Caki2 (cell line): ENCODE data around the gene RPL26. TPM values are rescaled to one million over a fixed set of nuclear protein-coding genes. Genes with fewer than 3 reads are reported as not detected.
"Not testable (repeated sequence)": the region's sequence is repeated elsewhere in the genome, so short reads cannot be mapped to it uniquely, and the experiment has no call there.

ENCODE experiments used
- DNase-seq: peaks from one replicate; pipeline ENCODE4 v3.0.0-alpha.2; 2015; ENCODE audit warnings: low read depth
- in situ Hi-C: cut with HindIII; loops from 2 replicates; pipeline ENCODE4 v1.10.0; 2016; ENCODE audit warnings: low sequenced_read_pairs, low pct_unique_long_range_greater_than_20kb, mixed read lengths
- total RNA-seq: library from RNA; depleted of rRNA; stranded (reverse); fragments of >200 nt; shearing (Covaris generic); gene quantifications from 2 replicates; pipeline ENCODE4 v1.2.3, GENCODE V29; 2014; ENCODE audit warnings: low replicate concordance

Gene RPL26
- total RNA-seq, 1 experiment from 2014 or later = 2,280 TPM

DNA sequence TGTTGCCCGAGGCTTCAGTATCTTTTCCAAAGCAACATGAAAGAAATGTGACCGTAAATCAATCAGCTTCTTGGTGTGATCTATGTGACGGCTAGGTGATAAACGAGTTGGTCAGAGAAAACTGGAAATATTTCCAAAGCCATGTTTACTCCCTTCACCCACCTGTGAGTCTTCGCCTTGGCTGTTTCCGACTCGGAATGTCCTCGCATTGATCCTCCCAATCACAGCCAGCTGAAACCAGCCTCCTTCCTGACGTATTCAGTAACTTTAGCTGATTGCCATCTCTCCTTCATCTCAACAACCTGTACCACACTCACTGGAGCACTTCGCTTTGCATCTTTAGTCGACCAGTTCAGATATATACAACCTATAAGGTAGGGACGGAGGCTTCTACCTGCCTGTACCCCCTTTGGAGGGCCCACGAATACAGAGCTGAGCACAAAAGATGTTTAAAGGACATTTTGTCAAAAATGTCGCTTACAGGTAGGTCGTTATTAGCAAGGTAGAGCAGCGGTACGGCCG is 7.2 kb downstream of the RPL26 start:
- in situ Hi-C loops = no loop called here
- no peak for DNase-seq

DNA sequence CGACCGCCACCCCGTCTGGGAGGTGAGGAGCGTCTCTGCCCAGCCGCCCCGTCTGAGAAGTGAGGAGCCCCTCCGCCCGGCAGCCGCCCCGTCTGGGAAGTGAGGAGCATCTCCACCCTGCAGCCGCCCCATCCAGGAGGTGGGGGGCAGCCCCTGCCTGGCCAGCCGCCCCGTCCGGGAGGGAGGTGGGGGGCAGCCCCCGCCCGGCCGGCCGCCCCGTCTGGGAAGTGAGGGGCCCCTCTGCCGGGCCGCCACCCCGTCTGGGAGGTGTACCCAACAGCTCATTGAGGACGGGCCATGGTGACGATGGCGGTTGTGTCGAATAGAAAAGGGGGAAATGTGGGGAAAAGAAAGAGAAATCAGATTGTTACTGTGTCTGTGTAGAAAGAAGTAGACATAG is 9.1 kb downstream of the RPL26 start:
- in situ Hi-C loops, DNase-seq: not testable (repeated sequence)

DNA sequence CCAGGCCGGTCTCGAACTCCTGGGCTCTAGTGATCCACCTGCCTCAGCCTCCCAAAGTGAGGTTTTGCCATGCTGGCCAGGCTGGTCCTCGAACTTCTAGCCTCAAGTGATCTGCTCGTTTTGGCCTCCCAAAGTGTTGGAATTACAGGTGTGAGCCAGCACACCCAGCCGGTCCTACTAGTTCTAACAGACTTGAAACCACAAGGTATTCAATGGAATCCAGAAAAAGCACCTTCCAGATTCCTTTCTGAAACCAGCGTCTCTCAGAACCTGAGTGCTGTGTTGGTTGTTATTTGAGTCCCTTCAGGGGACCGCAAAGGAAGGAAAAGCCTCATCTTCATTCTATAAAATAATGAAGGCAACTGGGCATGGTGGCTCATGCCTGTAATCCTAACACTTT is 10.6 kb downstream of the RPL26 start:
- no peak for DNase-seq
- in situ Hi-C loops = no loop called here

DNA sequence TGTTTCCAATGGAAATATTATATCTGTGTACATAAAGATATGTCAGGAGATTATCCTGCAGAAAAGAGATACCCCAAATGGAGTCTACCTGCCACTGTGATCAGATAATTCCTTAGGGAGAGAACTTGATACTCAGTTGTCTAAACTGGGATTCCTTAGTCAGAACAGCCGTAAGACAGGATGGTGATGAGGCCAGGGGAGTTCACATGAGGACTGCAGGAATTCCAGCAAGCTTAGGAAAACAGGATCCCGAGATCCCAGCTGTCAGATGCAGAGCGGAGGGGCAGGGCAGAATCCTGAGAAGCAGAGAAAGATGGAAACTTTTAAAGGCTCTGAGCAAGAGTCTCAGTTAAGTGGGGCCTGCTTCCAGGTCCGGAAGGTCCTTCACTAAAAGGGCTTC is 11.2 kb downstream of the RPL26 start:
- in situ Hi-C loops = no loop called here
- DNase-seq = no peak

DNA sequence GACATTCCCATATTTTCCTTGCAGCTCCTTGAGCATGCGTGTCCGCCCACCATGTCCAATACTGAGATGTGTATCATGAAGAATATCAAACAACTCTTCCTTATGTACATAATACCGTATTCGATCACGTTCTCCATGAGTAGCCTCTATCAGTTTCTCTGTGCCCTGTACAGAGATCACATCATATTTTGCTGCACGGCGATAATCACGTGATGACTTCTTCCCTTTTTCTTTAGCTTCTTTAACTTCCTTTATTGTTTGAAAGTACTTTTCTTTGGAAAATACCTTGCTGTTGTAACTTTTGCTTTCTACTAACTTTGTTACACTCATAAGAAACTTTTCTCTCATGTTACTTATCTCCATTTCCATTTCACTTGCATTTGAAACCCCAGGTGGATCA is 13.0 kb downstream of the RPL26 start:
- in situ Hi-C loops = no loop called here
- no peak for DNase-seq

DNA sequence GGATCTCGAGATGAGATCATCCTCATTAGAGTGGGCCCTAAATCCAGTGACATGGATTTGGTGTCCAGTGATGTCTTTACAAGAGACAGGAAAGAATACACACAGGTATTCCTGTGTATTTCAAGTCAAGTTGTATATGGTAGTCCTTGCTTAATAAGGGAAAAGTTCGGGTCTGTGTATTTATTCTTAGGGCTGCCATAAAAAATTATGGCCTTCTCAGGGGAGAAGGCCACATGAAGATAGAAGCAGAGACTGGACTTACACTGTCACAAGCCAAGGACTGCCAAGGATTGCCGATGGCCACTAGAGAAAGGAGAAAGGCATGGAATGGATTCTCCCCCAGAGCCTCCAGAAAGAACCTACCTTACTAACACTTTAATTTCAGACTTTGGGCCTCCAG is 14.8 kb downstream of the RPL26 start:
- no peak for DNase-seq
- in situ Hi-C loops = no loop called here

DNA sequence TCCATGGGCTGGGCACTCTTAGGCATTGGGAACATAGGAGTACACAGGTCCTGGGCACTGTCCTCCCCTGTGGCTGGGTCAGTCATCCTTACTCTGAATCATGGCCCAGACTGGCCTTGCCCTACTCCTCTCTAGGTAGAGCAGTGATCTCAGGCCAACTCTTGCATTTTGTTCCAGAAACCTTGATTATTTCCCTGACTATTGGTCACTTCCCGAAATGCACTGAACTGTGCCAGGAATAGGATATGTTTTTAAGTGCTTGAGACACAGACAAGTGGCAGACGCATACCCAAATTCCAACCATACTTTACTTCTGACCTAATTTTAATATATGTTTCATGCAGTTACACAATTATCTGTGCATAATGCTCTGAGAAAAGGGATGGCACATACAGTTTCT is 16.8 kb downstream of the RPL26 start:
- DNase-seq = peak; percentile 26
- in situ Hi-C loops = no loop called here

DNA sequence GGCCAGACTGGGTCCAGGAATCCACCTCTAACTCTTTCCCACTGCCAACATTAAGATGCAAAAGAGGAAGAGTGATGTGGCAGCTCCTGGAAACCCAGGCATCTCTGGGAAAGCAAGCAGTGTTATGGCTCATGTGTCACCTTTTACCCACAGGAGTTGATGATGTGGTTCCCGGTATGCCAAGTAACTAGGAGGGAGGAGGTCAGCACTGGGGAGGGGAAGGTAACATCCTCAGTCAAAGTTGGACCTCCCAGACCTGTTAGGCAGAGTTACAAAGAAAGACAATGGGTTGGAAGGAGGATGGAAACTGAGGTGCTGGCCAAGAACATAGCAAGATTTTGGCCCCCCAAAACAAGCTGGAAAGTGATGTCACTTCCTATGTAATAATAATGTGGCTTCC is 17.9 kb downstream of the RPL26 start:
- in situ Hi-C loops = no loop called here
- DNase-seq = peak; percentile 31

DNA sequence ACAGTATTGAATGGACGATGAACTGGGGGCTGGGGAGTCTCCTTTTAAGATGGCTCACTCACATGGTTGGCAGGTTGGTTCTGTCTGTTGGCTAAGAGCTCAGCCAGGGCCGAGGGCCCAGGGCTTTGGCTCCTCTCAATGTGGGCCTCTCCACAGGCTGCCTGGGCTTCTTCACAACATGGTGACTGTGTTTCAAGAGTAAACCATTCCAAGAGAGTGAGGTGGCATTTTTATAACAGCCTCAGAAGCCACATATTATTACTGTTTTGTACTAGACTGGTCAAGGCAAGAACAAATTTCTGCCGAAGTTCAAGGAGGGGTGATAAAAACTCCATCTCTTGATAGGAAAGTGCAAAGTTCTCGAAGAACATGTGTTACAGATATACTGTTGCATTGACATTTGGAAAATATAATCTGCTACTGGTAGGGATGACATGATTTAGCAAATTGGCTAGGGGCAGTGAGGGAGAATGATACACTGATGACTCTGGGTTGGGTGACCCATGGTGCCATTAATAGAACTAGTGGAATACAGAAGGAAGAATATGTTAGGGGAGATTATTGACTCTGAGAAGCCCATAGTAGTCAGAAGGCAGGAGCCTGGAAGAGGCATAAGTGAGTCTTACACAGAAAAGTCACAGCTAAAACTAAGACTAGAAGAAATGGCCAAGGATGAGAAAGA is 20.2 kb downstream of the RPL26 start:
- no peak for DNase-seq
- in situ Hi-C loops = no loop called here

DNA sequence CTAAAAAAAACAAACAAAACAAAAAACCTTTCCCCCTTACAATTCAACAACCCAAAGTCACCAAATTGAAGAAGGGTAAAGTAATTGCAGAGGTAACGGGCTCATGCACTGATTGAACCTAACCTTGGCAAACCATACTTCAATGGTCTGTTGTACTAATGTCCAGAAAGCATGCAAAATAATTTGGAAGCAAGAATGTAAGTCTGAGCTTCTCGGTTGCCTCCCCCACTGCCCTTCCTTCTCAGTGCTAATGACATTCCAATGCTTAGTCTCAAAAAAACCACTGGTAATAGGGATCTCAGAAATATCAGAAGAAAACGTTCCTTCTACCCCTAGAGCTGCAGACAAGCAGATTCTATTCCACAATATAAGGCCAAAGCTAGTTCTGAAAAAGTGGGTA is 22.2 kb downstream of the RPL26 start:
- DNase-seq = no peak
- in situ Hi-C loops = no loop called here

DNA sequence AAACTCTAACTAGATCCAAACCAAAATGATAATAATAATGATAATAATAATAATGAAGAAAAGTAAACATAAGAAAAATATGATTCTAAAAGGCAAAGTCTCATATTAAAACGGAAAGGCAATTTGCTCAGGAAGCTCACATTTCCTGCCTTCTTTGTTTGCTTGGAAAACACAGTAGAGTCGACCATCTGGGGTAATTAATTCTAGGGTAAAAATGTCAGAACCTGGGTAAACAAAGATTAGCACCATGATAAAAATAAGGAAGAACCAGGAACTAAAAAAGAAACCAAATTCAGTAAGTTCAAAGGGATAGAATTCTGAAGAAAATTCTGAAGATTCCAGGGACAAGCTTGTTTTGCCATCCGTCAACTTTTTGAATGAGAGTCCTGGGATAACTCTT is 22.7 kb downstream of the RPL26 start:
- no peak for DNase-seq
- in situ Hi-C loops = no loop called here

DNA sequence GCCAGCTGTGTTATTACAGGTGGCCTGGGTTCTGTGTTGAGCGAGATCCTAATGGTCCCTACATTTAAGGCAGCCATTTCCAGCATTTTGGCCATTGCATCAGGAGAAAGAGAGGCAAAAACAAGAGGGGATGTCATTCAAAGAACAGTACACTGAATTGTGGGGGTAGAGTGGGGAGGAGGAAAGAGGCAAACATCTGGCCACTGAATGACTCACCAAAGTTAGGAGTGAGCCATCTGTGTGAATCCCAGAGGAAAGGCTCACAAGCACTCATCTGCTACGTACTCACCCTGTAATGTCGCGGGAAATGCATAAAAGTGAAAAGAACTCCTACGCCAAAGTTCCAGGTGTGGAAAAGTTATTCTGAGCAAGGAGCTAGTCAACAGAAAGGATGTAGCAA is 23.2 kb downstream of the RPL26 start:
- no peak for DNase-seq
- in situ Hi-C loops = no loop called here

DNA sequence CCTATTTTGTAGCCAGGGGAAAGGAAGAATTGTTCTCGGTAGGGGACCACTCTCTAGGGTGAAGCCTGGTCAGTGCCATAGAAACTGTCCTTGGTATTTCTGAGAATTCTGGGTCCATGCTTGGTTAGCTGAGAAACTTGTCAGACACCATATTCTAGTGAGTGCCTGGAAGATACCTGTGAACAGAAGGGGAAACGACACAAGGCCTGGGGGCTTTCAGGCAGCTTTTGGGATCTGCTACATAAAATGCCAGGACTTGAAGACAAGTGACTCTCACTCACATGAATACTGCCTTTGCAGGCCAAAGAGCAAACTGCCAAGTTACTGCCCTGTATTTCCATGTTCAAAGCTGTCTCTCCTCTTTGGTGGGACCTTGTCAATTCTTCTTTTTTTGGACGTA is 25.1 kb downstream of the RPL26 start:
- in situ Hi-C loops = no loop called here
- no peak for DNase-seq

DNA sequence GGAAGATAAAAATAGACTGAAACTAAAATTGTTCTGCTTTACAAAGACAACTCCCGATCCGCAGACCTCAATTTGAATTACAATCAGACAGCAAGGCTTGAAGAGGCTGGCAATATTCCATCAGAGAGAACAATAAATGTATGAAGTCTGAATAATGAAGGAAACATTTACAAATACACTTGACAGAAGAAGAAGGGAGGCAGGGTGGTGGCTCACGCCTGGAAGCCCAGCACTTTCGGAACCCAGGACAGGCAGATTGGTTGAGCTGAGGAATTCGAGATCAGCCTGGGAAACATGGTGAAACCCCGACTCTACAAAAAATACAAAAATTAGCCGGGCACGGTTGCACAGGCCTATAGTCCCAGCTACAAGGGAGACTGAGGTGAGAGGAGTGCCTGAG is 28.8 kb downstream of the RPL26 start:
- DNase-seq = no peak
- in situ Hi-C loops = no loop called here

DNA sequence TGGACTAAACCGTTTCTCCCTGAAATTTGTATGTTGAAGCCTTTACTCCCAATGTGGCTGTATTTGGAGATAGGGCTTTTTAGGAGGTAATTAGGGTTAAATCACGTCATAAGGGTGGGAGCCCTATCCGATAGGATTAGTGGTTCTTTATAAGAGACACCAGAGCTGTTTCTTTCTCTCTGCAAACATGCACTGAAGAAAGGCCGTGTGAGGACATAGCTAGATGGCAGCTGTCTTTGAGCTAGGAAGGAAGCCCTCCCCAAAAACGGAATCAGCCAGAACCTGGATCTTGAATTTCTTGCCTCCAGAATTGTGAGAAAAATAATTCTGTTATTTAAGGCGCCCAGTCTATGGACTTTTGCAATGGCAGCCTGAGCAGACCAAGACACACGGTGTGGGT is 29.3 kb downstream of the RPL26 start:
- in situ Hi-C loops = no loop called here
- no peak for DNase-seq

DNA sequence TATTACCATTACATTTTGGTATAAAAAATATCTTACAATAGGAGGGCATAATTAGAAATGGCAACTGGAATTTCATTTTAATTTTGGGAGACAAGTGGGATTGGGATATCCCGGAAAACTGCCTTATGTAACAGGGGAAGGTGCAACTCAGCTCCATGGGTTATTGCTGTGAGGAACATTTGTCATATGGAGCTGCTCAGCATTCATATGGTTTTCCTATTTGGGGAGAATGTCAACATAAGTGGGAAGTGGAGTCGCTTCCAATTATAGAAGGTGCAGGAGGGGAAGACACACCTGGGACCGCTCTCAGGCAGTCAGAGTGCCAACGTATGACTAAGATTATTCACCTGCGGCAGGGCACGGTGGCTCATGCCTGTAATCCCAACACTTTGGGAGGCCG is 32.7 kb downstream of the RPL26 start:
- in situ Hi-C loops = no loop called here
- no peak for DNase-seq

DNA sequence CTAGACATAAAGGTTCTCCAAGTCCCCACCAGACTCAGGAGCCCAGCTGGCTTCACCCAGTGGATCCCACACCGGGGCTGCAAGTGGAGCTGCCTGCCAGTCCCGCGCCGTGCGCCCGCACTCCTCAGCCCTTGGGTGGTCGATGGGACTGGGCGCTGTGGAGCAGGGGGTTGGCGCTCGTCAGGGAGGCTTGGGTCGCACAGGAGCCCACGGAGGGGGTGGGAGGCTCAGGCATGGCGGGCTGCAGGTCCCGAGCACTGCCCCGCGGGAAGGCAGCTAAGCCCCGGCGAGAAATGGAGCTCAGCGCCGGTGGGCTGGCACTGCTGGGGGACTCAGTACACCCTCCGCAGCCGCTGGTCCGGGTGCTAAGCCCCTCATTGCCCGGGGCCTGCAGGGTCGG is 36.0 kb downstream of the RPL26 start:
- not testable (repeated sequence) for DNase-seq

DNA sequence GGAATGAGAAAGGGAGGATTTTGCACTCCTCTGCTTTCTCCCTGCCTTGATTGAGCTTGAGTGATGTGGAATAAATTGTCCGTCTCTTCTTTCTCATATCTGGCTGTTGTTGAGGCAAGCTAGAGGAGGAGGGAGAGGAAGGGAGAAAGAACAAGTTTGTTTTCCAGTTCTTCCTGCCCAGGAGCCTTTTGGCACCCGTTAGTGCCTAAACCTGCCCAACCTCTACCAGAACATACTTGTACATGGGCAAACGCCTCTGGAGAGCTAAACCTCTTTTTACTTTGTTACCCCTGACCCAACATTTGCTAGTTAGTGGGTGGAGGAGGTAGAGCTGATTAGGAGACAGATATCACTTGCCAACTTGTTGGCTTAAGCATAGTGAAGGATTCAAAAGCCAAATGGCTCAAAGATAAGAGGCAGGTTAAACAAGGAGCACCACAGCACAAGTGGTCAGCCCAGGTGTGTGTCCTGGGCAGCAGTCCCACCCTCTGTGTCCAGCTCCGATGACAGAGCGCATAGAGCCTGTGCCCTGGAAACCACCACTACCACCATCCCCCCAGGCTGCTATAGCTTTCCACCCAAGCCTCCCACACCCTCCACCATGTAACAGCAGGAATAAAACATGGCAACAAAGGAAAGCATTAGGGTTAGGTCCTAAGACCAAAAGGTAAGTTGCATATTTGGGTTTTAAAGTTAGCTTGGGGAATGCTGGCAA is 36.9 kb downstream of the RPL26 start:
- DNase-seq = no peak
- in situ Hi-C loops = no loop called here

More for the DNA sequence above, 36.0 kb downstream of the RPL26 start:
- in situ Hi-C loops = not testable (repeated sequence)

DNA sequence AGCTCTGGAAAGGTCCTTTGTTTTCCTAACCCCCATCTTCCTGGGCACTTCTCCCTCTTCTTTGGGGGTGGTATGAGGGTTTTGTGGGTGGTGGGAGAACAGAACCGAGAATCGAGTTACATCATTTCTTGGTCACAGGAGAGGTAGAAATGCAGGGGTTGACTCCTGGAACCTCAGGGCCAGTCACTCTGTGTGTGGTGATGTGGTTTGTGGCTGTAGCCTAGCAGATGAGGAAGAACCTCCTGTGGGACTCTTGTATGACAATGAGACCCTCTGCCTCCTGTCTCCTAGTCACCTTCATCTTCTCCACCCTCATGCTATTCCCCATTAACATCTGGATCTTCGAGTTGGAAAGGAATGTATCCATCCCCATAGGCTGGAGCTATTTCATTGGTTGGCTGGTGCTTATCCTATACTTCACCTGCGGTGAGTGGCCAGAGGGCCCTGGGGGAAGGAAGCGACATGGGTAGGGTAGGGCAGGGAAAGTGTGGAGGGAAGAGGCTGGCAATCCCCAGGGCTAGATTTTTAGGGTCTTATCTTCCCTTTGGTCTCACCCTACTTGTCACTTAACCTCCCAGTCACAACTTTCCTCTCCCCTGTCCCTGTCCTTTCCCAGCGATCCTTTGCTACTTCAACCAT is 37.8 kb downstream of the RPL26 start:
- DNase-seq = no peak
- in situ Hi-C loops = no loop called here
